GM12878 (cell line): ENCODE measurements around the gene SIK2. TPM values are rescaled to one million over a fixed set of nuclear protein-coding genes. Genes with fewer than 3 reads are reported as not detected.
A peak's percentile ranks its signal among the peaks of the same experiment; 100 is the strongest.

ENCODE experiments used
- ATAC-seq: fragments of 200-7000 bp; cut with Tn5 transposase; 3 replicates; pipeline ENCODE4 v1.9.1; 2020; ENCODE audit warnings: mild to moderate bottlenecking, moderate library complexity
- BruUV-seq: library from RNA; stranded (reverse); fragments of 400-500 nt; replicated peaks from 2 replicates; lab custom pipeline; 2021; lab: Mats Ljungman, UMichigan
- CTCF ChIA-PET: fragments of 300-600 bp; sonication (Branson Sonifier 250); formaldehyde crosslinking; extraction: SDS; loops from one replicate; lab custom pipeline; 2021; ENCODE audit warnings: inconsistent platforms; lab: Yijun Ruan, JAX
- POLR2A ChIA-PET: fragments of 350-600 bp; formaldehyde crosslinking; extraction: SDS; loops from one replicate; lab custom pipeline; 2021; ENCODE audit warnings: inconsistent platforms; lab: Charles Lee
- RAD21 ChIA-PET: fragments of 300-600 bp; sonication (Branson Sonifier 250); formaldehyde crosslinking; loops from one replicate; lab custom pipeline; 2023; ENCODE audit warnings: antibody characterized with exemption; ENCODE audit not compliant: unreplicated experiment; lab: Charles Lee
- SMC1A ChIA-PET: fragments of 300-600 bp; sonication (Branson Sonifier 250); formaldehyde crosslinking; loops from one replicate; lab custom pipeline; 2023; ENCODE audit not compliant: unreplicated experiment, uncharacterized antibody; lab: Charles Lee
- DNase-seq: peaks from one replicate; pipeline ENCODE4 v3.0.0-alpha.2; 2011; ENCODE audit warnings: low read depth, low spot score
- FAIRE-seq: peaks from 3 replicates; lab custom pipeline; 2011; peaks lifted over from hg19 to GRCh38; lab: Jason Lieb, UNC
- H2AFZ ChIP-seq: 2 replicates; pipeline ENCODE4 v1.6.0; 2011; ENCODE audit warnings: low read depth, low read length, control low read depth; ENCODE audit not compliant: control insufficient read depth
- H3K27ac ChIP-seq: 2 replicates; pipeline ENCODE4 v1.5.1; 2011; ENCODE audit warnings: control low read depth; ENCODE audit not compliant: control insufficient read depth, insufficient read depth
- H3K27me3 ChIP-seq, 2 experiments: replicated peaks in 1 of 2; 2 replicates each; pipeline versions ENCODE4 v1.6.0 to v1.6.1; 2011; ENCODE audit warnings: low read length in 1 of 2; ENCODE audit not compliant: control insufficient read depth in 2 of 2, insufficient read depth in 2 of 2
- H3K36me3 ChIP-seq, 2 experiments: 2 replicates each; pipeline ENCODE4 v1.5.1; 2011; ENCODE audit warnings: low read length in 1 of 2; ENCODE audit not compliant: control insufficient read depth in 2 of 2, insufficient read depth in 2 of 2
- H3K4me1 ChIP-seq: 2 replicates; pipeline ENCODE4 v1.6.1; 2011; ENCODE audit warnings: mild to moderate bottlenecking, low read length, moderate library complexity, mixed read lengths; ENCODE audit not compliant: control insufficient read depth, insufficient read depth
- H3K4me2 ChIP-seq: 2 replicates; pipeline ENCODE4 v1.6.0; 2011; ENCODE audit warnings: control low read depth; ENCODE audit not compliant: control insufficient read depth, insufficient read depth
- H3K4me3 ChIP-seq: fragments of 200-600 bp; sonication (generic); 2 replicates; pipeline ENCODE4 v1.5.1; 2016
- H3K79me2 ChIP-seq: 2 replicates; pipeline ENCODE4 v1.6.0; 2011; ENCODE audit warnings: low read length; ENCODE audit not compliant: control insufficient read depth, insufficient read depth
- H3K9ac ChIP-seq: 2 replicates; pipeline ENCODE4 v1.8.0; 2011; ENCODE audit warnings: low read length, control low read depth, mixed read lengths; ENCODE audit not compliant: control insufficient read depth, insufficient read depth
- H3K9me3 ChIP-seq: replicated peaks from 3 replicates; pipeline ENCODE4 v1.5.1; 2011; ENCODE audit warnings: mild to moderate bottlenecking, low read length; ENCODE audit not compliant: control insufficient read depth, insufficient read depth
- H4K20me1 ChIP-seq: 2 replicates; pipeline ENCODE4 v1.6.0; 2011; ENCODE audit not compliant: control insufficient read depth, insufficient read depth
- ATF3 ChIP-seq: IDR thresholded peaks from 2 replicates; pipeline ENCODE4 v1.6.1; 2011; ENCODE audit warnings: low read depth, mild to moderate bottlenecking, low read length, moderate library complexity, borderline replicate concordance; ENCODE audit errors: extremely low read depth
- EZH2 ChIP-seq: IDR thresholded peaks from 2 replicates; pipeline ENCODE4 v1.6.1; 2012; ENCODE audit warnings: low read depth, mild to moderate bottlenecking, control low read depth, inconsistent platforms, low read length, borderline replicate concordance; ENCODE audit not compliant: control insufficient read depth
- FOXM1 ChIP-seq: IDR thresholded peaks from 2 replicates; pipeline ENCODE4 v1.6.1; 2012; ENCODE audit warnings: low read depth, mild to moderate bottlenecking, inconsistent platforms, low read length, moderate library complexity
- HCFC1 ChIP-seq: fragments of 150-350 bp; IDR thresholded peaks from 2 replicates; pipeline ENCODE4 v1.6.1; 2014; ENCODE audit warnings: low read length
- NR2F1 ChIP-seq: fragments of 450-650 bp; conservative IDR thresholded peaks from 2 replicates; pipeline ENCODE4 v1.6.1; 2017; ENCODE audit warnings: mild to moderate bottlenecking
- PKNOX1 ChIP-seq: fragments of 450-650 bp; IDR thresholded peaks from 2 replicates; pipeline ENCODE4 v1.6.1; 2016; ENCODE audit warnings: mild to moderate bottlenecking
- REST ChIP-seq: IDR thresholded peaks from 2 replicates; pipeline ENCODE4 v1.6.1; 2012; ENCODE audit warnings: mild to moderate bottlenecking, low read depth, low read length
- RFX5 ChIP-seq: IDR thresholded peaks from 2 replicates; pipeline ENCODE4 v1.6.1; 2011; ENCODE audit warnings: low read depth, low read length, improper control_type of control experiment
- STAT1 ChIP-seq: fragments of 450-650 bp; conservative IDR thresholded peaks from 2 replicates; pipeline ENCODE4 v1.6.1; 2014; ENCODE audit warnings: antibody characterized with exemption, mild to moderate bottlenecking
- STAT3 ChIP-seq: IDR thresholded peaks from 2 replicates; pipeline ENCODE4 v1.6.1; 2011; ENCODE audit warnings: low read depth, low read length, improper control_type of control experiment
- ZBTB11 ChIP-seq: fragments of 450-650 bp; formaldehyde crosslinking; IDR thresholded peaks from 2 replicates; pipeline ENCODE4 v1.5.0; 2022; ENCODE audit warnings: mild to moderate bottlenecking, missing genetic modification characterization
- ZNF622 ChIP-seq: fragments of 450-650 bp; IDR thresholded peaks from 2 replicates; pipeline ENCODE4 v1.6.1; 2017; ENCODE audit warnings: mild to moderate bottlenecking, inconsistent platforms
- WGBS: methylation state at CpG from one replicate; pipeline ENCODE4 v1.1.6; 2016; ENCODE audit warnings: low lambda C conversion rate; ENCODE audit not compliant: insufficient replicate concordance, insufficient coverage; ENCODE audit errors: missing lambda C conversion rate; 5-methylcytosine and 5-hydroxymethylcytosine counted together
- in situ Hi-C: fragments of 300-500 bp; cut with MboI; formaldehyde crosslinking; loops from 9 replicates; pipeline ENCODE4 v1.14.3; 2018; ENCODE audit warnings: mixed read lengths
- intact Hi-C: fragments of 100-400 bp; cut with micrococcal nuclease; formaldehyde crosslinking; loops from one replicate; pipeline ENCODE4 v1.14.2; 2022; ENCODE audit not compliant: unreplicated experiment
- polyA plus RNA-seq, 11 experiments: library from polyadenylated mRNA; depleted of rRNA in 4 of 11; unstranded in 6 of 11; stranded (reverse) in 5 of 11; fragments of >200 nt; fragmentation: Nextera tagmentation in 4 of 11; fragmentation: Illumina TruSeq in 1 of 11; extraction: Ambion mirVana in 4 of 11; extraction: Trizol in 1 of 11; gene quantifications; 1 replicate in 1 of 11; 2 replicates in 10 of 11; pipeline versions ENCODE4 v1.2.1 to v1.2.3, GENCODE V29; 2011 to 2016; ENCODE audit warnings: inconsistent platforms in 2 of 11, missing spikeins in 2 of 11, low read depth in 1 of 11
- total RNA-seq, 4 experiments: library from RNA; depleted of rRNA in 3 of 4; stranded (reverse); fragments of >200 nt in 3 of 4; fragmentation: Illumina TruSeq in 1 of 4; extraction: Trizol in 1 of 4; gene quantifications; 2 replicates each; pipeline versions ENCODE4 v1.2.1 to v1.2.3, GENCODE V29; 2013 to 2021

The SIK2 gene
- total and polyA plus RNA-seq, 10 of the 15 experiments (the other 5 are each of a cell fraction or from before 2014, with no cell fraction given) = 0.97 to 14.2 (median 4.5) TPM

- Histone ChIP-seq H3K4me1 (no peaks in the 10 kb centered on the region), H3K4me2 (0 out of 2 replicates have a peak overlapping the region, but pooled peaks have one; percentile 73), H3K4me3 (no peak overlapping the region), H4K20me1 (no peaks in the 10 kb centered on the region), H3K9ac (no peak overlapping the region), H3K79me2 (no peaks in the 10 kb centered on the region), H3K9me3 (no peaks in the 10 kb centered on the region), H3K27me3 (no peaks in the 10 kb centered on the region)
- BruUV-seq = no TSS peak
- in situ Hi-C loops (no loop called here), intact Hi-C loops (no loop called here)
- ChIA-PET CTCF (interaction anchor here (0.6 to 1.0 kb wide), 4 partner anchors 10 to 342 kb away, joined by 3 to 4 read pairs (median 3); no protein-coding TSS in a partner anchor), RAD21 (interaction anchor here (1.0 kb wide), 1 partner anchor 118 kb away, joined by 3 read pairs; no protein-coding TSS in a partner anchor), POLR2A (no interaction called here)
- WGBS = 54% methylated on average over 4 of the region's 4 CpGs
- TF ChIP-seq ATF3 (no peak), NR2F1 (no peak), STAT3 (no peak), FOXM1 (no peak), STAT1 (no peak), ZNF622 (no peak), ZBTB11 (CRISPR knock-in tag) (no peak), REST (no peak), HCFC1 (no peak), RFX5 (no peak), PKNOX1 (no peak), EZH2 (no peak)
- TF ChIP-seq, all 136 proteins: peak for 0
- Histone ChIP-seq H3K36me3 (no peaks in the 10 kb centered on the region), H2AFZ (peak overlapping the region; percentile 51; the same call in 1 of the 2 replicates), H3K27ac (no peak overlapping the region)
- SMC1A ChIA-PET = interaction anchor here (0.6 to 1.4 kb wide), 3 partner anchors 13 to 277 kb away, joined by 3 to 6 read pairs (median 4); no protein-coding TSS in a partner anchor
- FAIRE-seq = no peak
- no peak for DNase-seq
- ATAC-seq = no peak
These were observed 28.4 kb upstream of the SIK2 start for GRCh38 chr11:111573821-111574249.
